Osteoblast (primary cell): ENCODE results near the gene GTSE1. TPM values are rescaled to one million over a fixed set of nuclear protein-coding genes. Genes with fewer than 3 reads are reported as not detected.
A peak's percentile ranks its signal among the peaks of the same experiment; 100 is the strongest.

ENCODE experiments used
- DNase-seq: peaks from one replicate; pipeline ENCODE4 v3.0.0; 2011; ENCODE audit warnings: low spot score, mixed read lengths; ENCODE audit not compliant: insufficient read length; ENCODE audit errors: missing footprints
- H2AFZ ChIP-seq: 2 replicates; pipeline ENCODE4 v1.6.0; 2011; ENCODE audit warnings: mild to moderate bottlenecking, low read length
- H3K27ac ChIP-seq: 2 replicates; pipeline ENCODE4 v1.5.1; 2011; ENCODE audit warnings: mild to moderate bottlenecking, low read depth, low read length, moderate library complexity
- H3K27me3 ChIP-seq: 2 replicates; pipeline ENCODE4 v1.6.0; 2012; ENCODE audit warnings: mild to moderate bottlenecking, control low read depth, inconsistent platforms, low read length, moderate library complexity; ENCODE audit not compliant: insufficient read depth
- H3K36me3 ChIP-seq: 2 replicates; pipeline ENCODE4 v1.5.1; 2011; ENCODE audit warnings: mild to moderate bottlenecking, low read length, control low read depth, moderate library complexity; ENCODE audit not compliant: insufficient read depth
- H3K4me1 ChIP-seq: 2 replicates; pipeline ENCODE4 v1.5.1; 2011; ENCODE audit warnings: mild to moderate bottlenecking, low read length, control low read depth, moderate library complexity; ENCODE audit not compliant: insufficient read depth
- H3K4me2 ChIP-seq: 2 replicates; pipeline ENCODE4 v1.6.0; 2011; ENCODE audit warnings: mild to moderate bottlenecking, low read length; ENCODE audit not compliant: insufficient read depth
- H3K4me3 ChIP-seq: fragments of 200-600 bp; sonication (generic); 3 replicates; pipeline ENCODE4 v1.5.1; 2012; ENCODE audit warnings: mild to moderate bottlenecking, low read length, inconsistent platforms; ENCODE audit not compliant: insufficient read depth
- H3K79me2 ChIP-seq: 2 replicates; pipeline ENCODE4 v1.6.0; 2012; ENCODE audit warnings: mild to moderate bottlenecking, low read length, control low read depth, inconsistent platforms; ENCODE audit not compliant: insufficient read depth
- H3K9me3 ChIP-seq: 2 replicates; pipeline ENCODE4 v1.5.1; 2011; ENCODE audit warnings: low read depth, low read length, control low read depth
- H4K20me1 ChIP-seq: 2 replicates; pipeline ENCODE4 v1.6.0; 2012; ENCODE audit warnings: mild to moderate bottlenecking, low read length, control low read depth; ENCODE audit not compliant: insufficient read depth
- total RNA-seq: library from RNA; depleted of rRNA; stranded (reverse); fragments of >200 nt; gene quantifications from 2 replicates; pipeline ENCODE4 v1.2.3, GENCODE V29; 2012
- TF ChIP-seq, protein P1 (sequence below): IDR thresholded peaks from 2 replicates; pipeline ENCODE4 v1.5.1; 2011; ENCODE audit warnings: mild to moderate bottlenecking, low read depth, low read length, moderate library complexity; ENCODE audit errors: extremely low read depth

GTSE1 gene
- total RNA-seq, 1 donor: 1.8 TPM

DNA sequence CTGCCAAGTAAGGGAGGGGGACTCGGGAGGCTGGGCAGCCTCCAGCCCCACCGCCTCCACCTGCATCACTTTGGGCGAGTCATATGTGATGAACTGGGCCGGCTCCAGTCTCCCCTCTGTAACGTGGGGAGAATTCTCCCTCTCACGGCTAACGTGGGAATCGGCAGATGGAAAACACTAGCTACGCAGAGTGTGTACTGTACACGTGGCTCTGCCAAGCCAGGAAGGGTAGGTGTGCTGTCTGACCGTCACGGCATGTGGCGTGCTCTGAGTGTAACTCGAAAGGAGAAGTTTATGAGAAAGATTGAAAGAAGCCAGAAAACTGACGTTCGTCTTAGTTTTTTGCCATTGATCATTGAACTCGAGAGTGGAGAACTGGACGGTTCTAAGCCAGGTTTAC is 52.6 kb downstream of the GTSE1 start:
- peaks cover 2% of the 10 kb centered on the region for H3K79me2 ChIP-seq
- H3K4me2 ChIP-seq: no peak overlapping the region
- H2AFZ ChIP-seq: no peak overlapping the region
- TF ChIP-seq, protein P1, sequence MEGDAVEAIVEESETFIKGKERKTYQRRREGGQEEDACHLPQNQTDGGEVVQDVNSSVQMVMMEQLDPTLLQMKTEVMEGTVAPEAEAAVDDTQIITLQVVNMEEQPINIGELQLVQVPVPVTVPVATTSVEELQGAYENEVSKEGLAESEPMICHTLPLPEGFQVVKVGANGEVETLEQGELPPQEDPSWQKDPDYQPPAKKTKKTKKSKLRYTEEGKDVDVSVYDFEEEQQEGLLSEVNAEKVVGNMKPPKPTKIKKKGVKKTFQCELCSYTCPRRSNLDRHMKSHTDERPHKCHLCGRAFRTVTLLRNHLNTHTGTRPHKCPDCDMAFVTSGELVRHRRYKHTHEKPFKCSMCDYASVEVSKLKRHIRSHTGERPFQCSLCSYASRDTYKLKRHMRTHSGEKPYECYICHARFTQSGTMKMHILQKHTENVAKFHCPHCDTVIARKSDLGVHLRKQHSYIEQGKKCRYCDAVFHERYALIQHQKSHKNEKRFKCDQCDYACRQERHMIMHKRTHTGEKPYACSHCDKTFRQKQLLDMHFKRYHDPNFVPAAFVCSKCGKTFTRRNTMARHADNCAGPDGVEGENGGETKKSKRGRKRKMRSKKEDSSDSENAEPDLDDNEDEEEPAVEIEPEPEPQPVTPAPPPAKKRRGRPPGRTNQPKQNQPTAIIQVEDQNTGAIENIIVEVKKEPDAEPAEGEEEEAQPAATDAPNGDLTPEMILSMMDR: no peak
- H3K36me3 ChIP-seq: peaks cover 75% of the 10 kb centered on the region
- H3K4me3 ChIP-seq: no peak overlapping the region
- H3K27me3 ChIP-seq: no peaks in the 10 kb centered on the region
- H3K27ac ChIP-seq: no peak overlapping the region
- DNase-seq: peak; percentile 83
- peaks cover 32% of the 10 kb centered on the region for H4K20me1 ChIP-seq
- H3K4me1 ChIP-seq: no peaks in the 10 kb centered on the region
- H3K9me3 ChIP-seq: no peaks in the 10 kb centered on the region

DNA sequence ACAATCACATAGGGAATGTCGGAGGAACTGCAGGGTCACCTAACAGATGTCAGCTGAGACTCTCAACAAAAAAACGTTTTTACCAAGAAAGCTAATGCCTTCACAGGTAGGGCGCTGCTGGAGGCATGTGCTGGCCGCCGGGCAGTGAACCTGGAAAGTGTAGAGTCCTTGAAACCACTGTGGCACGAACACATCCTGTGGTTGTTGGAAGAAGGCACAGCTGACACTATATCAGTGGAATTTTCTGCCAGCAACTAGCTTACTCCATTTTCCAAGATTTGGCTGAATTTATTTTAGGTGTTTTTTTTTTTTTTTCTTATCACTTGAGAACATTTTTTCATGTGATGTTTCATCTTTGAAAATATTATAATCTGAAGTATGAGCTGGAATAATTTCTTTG is 53.0 kb downstream of the GTSE1 start:
- Histone ChIP-seq H3K36me3 (peaks cover 72% of the 10 kb centered on the region), H3K4me2 (no peak overlapping the region), H3K4me3 (no peak overlapping the region), H3K27ac (no peak overlapping the region), H3K9me3 (no peaks in the 10 kb centered on the region), H3K79me2 (peaks cover 2% of the 10 kb centered on the region), H4K20me1 (peaks cover 33% of the 10 kb centered on the region), H3K4me1 (no peaks in the 10 kb centered on the region), H3K27me3 (no peaks in the 10 kb centered on the region), H2AFZ (no peak overlapping the region)
- DNase-seq: peak; percentile 88
- TF ChIP-seq, protein P1: no peak

DNA sequence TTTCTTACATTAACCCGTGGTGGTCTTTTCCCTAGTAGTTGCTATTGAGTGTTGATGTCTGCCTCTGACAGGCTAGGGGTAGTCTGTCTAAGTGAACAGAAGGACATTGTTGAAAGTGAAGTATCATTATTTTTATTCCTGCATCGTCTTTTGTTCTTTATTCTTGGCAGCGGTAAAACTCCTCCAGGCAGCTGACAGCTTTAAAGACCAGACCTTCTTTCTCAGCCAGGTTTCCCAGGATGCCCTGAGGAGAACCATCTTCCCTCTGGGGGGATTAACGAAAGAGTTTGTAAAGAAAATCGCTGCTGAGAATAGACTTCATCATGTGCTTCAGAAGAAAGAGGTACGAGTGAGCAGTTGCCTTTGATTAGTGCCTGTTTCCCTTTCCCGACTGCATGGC is 53.5 kb downstream of the GTSE1 start:
- Histone ChIP-seq H3K9me3 (no peaks in the 10 kb centered on the region), H3K27me3 (no peaks in the 10 kb centered on the region), H3K4me2 (no peak overlapping the region), H3K79me2 (peaks cover 2% of the 10 kb centered on the region), H3K27ac (no peak overlapping the region), H4K20me1 (peaks cover 37% of the 10 kb centered on the region), H2AFZ (no peak overlapping the region), H3K4me1 (no peaks in the 10 kb centered on the region), H3K4me3 (no peak overlapping the region), H3K36me3 (peaks cover 74% of the 10 kb centered on the region)
- TF ChIP-seq, protein P1: no peak
- no peak for DNase-seq

DNA sequence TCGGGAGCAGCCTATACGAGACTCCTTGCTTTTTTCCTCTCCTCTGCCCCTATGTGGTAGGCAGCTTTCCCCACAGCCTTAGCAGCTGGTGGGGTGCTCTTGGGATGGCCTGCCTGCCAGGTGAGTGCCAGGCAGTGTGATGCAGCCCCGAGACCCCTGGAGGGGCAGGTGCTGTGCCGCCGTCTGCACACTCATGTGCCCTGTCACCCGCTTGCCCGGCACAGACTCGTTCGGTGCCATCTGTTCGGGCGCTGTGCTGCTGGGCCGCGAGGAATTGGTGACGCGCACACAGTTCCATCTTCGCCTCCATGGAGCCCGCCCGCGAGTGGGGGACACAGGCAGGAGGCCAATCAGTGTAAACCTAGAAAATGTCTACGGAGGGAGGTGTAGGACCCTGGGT is 54.0 kb downstream of the GTSE1 start:
- no peaks in the 10 kb centered on the region for H3K9me3 ChIP-seq
- no peak for DNase-seq
- no peak overlapping the region for H2AFZ ChIP-seq
- H4K20me1 ChIP-seq: peaks cover 42% of the 10 kb centered on the region
- no peak overlapping the region for H3K4me3 ChIP-seq
- H3K36me3 ChIP-seq: peaks cover 69% of the 10 kb centered on the region
- peaks cover 2% of the 10 kb centered on the region for H3K79me2 ChIP-seq
- H3K4me1 ChIP-seq: no peaks in the 10 kb centered on the region
- no peak overlapping the region for H3K27ac ChIP-seq
- H3K4me2 ChIP-seq: no peak overlapping the region
- TF ChIP-seq, protein P1: no peak
- H3K27me3 ChIP-seq: no peaks in the 10 kb centered on the region
